ENCODE results near the gene TNIP2. TPM values are rescaled to one million over a fixed set of nuclear protein-coding genes. Genes with fewer than 3 reads are reported as not detected.

TNIP2 gene
- total and polyA plus RNA-seq, 2 of the 13 experiments (the other 11 are each of a cell fraction or from before 2014, with no cell fraction given), result 25.6 to 38.0 TPM

DNA sequence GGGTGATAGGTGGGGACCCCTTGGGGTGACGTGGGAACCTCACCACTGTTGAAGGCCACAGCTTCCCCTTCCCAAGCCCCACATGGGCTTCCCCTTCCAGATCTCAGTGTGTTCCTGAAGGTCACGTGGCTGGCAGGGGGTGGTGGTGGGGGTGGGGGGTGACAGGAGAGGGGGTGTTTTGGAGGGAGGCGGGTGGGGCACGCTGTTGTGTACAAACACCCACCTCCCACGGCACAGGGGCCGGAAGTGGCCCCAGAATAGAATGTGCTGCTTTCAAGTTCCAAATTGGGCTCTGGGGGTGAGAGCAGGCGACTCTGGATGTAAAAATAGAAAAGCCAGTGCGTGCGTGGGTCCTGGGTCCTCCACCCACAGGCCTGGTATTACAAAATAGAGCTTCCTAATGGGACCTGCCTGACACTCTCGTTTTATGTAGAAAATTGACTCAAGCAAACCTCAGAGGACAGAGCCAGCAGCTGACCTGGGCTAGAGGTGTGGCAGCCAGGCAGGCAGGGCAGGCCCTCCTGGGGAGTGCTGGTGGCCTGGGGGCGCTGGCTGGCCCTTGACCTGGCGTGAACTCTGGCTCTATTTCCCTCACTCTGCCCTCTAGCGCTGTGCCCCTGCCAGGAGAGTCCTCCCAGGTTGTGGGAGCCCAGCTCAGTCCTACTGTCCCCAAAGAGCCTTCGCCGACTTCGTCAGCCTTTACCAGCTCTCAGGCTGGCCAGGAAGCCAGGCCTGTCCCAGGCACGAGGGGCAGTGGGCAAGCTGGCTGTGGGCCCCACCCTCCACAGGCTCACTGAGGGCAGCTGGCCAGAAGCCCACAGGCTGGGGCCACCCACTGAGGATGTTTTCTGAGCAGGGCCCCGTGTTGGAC is 31.3 kb upstream of the TNIP2 start (continued):
- TF ChIP-seq, protein P1, sequence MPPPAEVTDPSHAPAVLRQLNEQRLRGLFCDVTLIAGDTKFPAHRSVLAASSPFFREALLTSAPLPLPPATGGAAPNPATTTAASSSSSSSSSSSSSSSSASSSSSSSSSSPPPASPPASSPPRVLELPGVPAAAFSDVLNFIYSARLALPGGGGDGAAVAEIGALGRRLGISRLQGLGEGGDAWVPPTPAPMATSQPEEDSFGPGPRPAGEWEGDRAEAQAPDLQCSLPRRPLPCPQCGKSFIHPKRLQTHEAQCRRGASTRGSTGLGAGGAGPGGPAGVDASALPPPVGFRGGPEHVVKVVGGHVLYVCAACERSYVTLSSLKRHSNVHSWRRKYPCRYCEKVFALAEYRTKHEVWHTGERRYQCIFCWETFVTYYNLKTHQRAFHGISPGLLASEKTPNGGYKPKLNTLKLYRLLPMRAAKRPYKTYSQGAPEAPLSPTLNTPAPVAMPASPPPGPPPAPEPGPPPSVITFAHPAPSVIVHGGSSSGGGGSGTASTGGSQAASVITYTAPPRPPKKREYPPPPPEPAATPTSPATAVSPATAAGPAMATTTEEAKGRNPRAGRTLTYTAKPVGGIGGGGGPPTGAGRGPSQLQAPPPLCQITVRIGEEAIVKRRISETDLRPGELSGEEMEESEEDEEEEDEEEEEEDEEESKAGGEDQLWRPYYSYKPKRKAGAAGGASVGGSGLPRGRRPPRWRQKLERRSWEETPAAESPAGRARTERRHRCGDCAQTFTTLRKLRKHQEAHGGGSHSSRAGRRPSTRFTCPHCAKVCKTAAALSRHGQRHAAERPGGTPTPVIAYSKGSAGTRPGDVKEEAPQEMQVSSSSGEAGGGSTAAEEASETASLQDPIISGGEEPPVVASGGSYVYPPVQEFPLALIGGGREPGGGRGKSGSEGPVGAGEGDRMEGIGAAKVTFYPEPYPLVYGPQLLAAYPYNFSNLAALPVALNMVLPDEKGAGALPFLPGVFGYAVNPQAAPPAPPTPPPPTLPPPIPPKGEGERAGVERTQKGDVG (CRISPR knock-in tag; IDR thresholded peaks at IDR 0.05; ENCODE audit: borderline replicate concordance), result no peak
- TF ChIP-seq ZNF83 (CRISPR knock-in tag; IDR thresholded peaks at IDR 0.05; ENCODE audit: borderline replicate concordance) (no peak), ZNF224 (CRISPR knock-in tag; IDR thresholded peaks at IDR 0.05) (0 out of 2 replicates have a peak, but pooled peaks have one; percentile 72), ZNF720 (CRISPR knock-in tag; IDR thresholded peaks at IDR 0.05) (no peak), ZNF564 (CRISPR knock-in tag; IDR thresholded peaks at IDR 0.05) (no peak), NCOR1 (IDR thresholded peaks at IDR 0.05; ENCODE audit: borderline replicate concordance, low read length) (no peak), ZFX (CRISPR knock-in tag; IDR thresholded peaks at IDR 0.05; ENCODE audit: low read depth) (peak; percentile 41; the same call in 1 of the 2 replicates), ZMAT3 (CRISPR knock-in tag; conservative IDR thresholded peaks at IDR 0.05) (no peak), KLF6 (CRISPR knock-in tag; IDR thresholded peaks at IDR 0.05) (no peak), SMYD3 (CRISPR knock-in tag; IDR thresholded peaks at IDR 0.05) (no peak), MIER3 (CRISPR knock-in tag; IDR thresholded peaks at IDR 0.05; ENCODE audit: borderline replicate concordance) (no peak), ZZZ3 (CRISPR knock-in tag; IDR thresholded peaks at IDR 0.05; ENCODE audit: borderline replicate concordance) (no peak), ZNF678 (CRISPR knock-in tag; IDR thresholded peaks at IDR 0.05) (no peak)
- TF ChIP-seq, protein P2, sequence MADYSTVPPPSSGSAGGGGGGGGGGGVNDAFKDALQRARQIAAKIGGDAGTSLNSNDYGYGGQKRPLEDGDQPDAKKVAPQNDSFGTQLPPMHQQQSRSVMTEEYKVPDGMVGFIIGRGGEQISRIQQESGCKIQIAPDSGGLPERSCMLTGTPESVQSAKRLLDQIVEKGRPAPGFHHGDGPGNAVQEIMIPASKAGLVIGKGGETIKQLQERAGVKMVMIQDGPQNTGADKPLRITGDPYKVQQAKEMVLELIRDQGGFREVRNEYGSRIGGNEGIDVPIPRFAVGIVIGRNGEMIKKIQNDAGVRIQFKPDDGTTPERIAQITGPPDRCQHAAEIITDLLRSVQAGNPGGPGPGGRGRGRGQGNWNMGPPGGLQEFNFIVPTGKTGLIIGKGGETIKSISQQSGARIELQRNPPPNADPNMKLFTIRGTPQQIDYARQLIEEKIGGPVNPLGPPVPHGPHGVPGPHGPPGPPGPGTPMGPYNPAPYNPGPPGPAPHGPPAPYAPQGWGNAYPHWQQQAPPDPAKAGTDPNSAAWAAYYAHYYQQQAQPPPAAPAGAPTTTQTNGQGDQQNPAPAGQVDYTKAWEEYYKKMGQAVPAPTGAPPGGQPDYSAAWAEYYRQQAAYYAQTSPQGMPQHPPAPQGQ (CRISPR knock-in tag; IDR thresholded peaks at IDR 0.05; ENCODE audit: borderline replicate concordance), result no peak
- TF ChIP-seq, protein P3, sequence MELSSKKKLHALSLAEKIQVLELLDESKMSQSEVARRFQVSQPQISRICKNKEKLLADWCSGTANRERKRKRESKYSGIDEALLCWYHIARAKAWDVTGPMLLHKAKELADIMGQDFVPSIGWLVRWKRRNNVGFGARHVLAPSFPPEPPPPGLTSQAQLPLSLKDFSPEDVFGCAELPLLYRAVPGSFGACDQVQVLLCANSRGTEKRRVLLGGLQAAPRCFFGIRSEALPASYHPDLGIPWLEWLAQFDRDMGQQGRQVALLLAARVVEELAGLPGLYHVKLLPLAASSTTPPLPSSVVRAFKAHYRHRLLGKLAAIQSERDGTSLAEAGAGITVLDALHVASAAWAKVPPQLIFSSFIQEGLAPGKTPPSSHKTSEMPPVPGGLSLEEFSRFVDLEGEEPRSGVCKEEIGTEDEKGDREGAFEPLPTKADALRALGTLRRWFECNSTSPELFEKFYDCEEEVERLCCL (CRISPR knock-in tag; IDR thresholded peaks at IDR 0.05; ENCODE audit: borderline replicate concordance), result no peak
- TF ChIP-seq, protein P4, sequence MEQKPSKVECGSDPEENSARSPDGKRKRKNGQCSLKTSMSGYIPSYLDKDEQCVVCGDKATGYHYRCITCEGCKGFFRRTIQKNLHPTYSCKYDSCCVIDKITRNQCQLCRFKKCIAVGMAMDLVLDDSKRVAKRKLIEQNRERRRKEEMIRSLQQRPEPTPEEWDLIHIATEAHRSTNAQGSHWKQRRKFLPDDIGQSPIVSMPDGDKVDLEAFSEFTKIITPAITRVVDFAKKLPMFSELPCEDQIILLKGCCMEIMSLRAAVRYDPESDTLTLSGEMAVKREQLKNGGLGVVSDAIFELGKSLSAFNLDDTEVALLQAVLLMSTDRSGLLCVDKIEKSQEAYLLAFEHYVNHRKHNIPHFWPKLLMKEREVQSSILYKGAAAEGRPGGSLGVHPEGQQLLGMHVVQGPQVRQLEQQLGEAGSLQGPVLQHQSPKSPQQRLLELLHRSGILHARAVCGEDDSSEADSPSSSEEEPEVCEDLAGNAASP (CRISPR knock-in tag; IDR thresholded peaks at IDR 0.05; ENCODE audit: borderline replicate concordance), result peak; percentile 100
- TF ChIP-seq, protein P5, sequence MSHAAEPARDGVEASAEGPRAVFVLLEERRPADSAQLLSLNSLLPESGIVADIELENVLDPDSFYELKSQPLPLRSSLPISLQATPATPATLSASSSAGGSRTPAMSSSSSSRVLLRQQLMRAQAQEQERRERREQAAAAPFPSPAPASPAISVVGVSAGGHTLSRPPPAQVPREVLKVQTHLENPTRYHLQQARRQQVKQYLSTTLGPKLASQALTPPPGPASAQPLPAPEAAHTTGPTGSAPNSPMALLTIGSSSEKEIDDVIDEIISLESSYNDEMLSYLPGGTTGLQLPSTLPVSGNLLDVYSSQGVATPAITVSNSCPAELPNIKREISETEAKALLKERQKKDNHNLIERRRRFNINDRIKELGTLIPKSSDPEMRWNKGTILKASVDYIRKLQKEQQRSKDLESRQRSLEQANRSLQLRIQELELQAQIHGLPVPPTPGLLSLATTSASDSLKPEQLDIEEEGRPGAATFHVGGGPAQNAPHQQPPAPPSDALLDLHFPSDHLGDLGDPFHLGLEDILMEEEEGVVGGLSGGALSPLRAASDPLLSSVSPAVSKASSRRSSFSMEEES (CRISPR knock-in tag; IDR thresholded peaks at IDR 0.05), result no peak
- TF ChIP-seq, protein P6, sequence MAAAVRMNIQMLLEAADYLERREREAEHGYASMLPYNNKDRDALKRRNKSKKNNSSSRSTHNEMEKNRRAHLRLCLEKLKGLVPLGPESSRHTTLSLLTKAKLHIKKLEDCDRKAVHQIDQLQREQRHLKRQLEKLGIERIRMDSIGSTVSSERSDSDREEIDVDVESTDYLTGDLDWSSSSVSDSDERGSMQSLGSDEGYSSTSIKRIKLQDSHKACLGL (CRISPR knock-in tag; IDR thresholded peaks at IDR 0.05), result no peak
